GM12872 (cell line): ENCODE data around the gene F5.

Experiments
- CTCF ChIP-seq: IDR thresholded peaks from 3 replicates; pipeline ENCODE4 v1.5.1; 2011; ENCODE audit warnings: low read depth, mild to moderate bottlenecking, low read length, moderate library complexity; ENCODE audit not compliant: insufficient read depth

F5 gene

DNA sequence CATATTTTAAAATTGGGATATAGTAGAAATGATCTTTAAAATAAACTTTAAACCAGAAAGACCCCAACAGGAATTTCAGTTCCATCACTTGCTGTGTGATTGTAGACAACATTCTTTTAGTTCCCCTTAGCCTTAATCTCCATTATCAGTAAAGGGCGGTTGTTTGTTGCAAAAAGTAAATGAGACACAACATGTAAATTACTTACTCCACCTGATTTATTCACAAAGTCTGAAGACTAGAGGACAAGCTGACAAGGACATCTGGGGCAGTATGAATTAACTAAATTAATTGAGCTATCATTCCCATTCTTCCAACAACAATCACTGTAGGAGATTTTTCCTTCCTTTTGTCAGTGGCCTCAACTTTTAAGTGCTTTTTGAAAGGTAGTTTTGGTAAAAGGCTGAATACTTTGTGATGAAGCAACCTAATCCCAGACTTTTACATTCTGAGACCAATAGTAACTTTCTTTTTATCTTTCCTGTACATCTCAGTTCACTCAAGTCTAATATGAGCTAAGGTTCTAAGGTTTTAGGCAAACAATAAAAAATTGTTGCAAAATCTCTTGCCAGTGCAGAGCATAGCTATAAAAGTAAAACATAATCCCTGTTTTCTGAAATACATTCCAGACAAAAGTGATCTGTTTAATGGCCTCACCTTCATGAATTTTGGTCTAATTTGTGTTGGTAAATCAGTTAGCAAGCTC is 106.8 kb downstream of the F5 start:
- no peak for TF ChIP-seq CTCF

DNA sequence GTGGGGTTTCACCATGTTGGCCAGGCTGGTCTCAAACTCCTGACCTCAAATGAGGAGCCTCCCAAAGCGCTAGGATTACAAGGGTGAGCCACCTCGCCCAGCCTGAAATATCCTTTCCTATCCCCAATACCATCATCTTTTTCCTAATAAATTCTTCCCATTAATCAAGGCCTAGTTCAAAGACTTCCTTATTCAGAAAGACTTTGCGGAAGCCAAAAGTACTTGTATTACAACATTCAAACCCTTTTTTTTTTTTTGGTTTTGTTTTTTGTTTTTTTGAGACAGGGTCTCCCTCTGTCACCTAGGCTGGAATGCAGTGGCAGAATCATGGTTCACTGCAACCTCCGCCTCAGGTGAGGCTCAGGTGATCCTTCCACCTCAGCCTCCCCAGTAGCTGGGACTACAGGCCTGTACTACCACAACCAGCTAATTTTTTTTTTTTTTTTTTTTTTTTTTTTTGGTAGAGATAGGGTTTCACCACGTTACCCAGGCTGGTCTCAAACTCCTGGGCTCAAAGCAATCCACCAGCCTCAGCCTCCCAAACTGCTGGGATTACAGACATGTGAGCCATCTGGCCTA is 108.1 kb downstream of the F5 start:
- TF ChIP-seq CTCF, result no peak

DNA sequence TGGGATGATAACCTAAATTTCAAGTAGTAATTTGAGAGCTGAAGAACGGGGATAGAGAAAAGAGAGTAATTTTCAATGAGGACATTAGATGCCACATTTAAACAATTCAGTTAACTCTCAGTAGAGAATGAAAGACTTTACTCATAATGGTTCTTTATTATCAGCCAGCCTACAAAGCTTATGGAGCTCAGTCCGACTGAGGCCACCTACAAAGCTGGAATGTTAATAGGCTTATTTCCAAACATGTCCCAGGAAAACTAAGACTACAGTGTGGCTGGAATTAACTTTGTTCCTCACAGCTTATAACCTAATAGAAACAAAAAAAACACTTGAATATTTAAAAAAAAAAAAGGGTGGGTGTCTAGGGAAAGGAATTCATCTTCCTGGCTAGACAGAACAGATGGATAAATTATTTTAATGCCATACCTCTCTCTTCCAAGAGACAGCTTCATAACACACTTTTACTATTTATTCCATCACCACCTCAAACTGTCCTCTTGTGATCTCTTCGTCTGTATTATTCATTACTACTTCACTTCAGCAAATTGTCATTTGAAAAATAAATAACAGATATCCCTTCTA is 110.4 kb downstream of the F5 start:
- no peak for TF ChIP-seq CTCF

DNA sequence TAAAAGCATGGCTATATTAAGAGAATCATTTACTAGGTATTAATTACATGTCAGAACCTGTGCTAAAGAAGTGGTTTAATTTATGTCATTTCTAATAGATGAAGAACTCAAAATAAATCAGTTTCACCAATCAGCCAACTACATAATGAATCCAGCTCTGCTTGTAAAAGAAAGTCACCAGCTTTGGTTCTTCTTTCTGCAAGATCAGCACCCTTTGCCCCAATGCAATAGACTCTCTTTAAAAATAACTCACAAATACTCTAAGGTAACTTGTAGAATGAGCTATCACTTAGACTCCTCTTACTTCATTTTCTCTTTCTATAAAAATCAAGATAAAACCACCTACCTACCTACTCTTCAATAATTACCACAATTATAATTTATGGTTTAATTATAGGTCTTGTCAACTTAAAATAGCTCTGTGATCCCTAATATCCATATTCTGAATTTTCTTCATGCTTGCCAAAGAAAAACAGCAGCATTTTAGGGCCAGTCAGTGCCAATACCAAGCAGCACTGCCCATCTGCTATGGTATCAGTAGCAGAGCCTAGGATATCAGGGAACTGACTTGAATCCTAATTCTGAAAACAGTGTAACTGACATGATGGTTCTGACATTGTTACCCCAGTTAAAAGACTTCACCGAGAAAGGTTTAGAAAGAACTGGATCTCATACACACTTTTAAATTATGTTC is 111.8 kb downstream of the F5 start:
- TF ChIP-seq CTCF, result no peak

- TF ChIP-seq CTCF, result no peak
Observed at GRCh38 chr1:169473347-169473746, 112.9 kb downstream of the F5 start.

- TF ChIP-seq CTCF, result no peak
Observed at GRCh38 chr1:169472738-169473137, 113.5 kb downstream of the F5 start.

DNA sequence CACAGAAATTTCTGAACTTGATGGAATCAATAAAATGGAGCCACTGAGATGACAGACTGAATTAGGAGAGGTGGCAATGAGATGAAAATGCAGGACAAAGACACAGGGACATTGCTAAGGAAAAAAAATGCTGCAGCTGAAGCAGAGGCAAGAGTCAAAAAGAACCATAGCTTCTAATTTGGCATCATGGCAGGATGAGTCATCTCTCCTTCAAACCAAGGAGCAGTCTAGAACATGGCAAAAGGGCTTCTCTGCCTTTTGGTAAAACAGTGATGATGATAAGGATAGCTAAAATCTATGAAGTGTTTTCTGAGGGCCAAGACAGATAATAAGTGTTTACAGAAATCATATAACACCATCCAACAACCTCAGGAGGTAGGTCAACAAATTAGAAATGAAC is 117.3 kb downstream of the F5 start:
- TF ChIP-seq CTCF, result no peak
